ENCODE data around the gene CCDC85C. TPM values are rescaled to one million over a fixed set of nuclear protein-coding genes. Genes with fewer than 3 reads are reported as not detected.

CCDC85C gene
- total and polyA plus RNA-seq, 10 of the 15 experiments (the other 5 are each of a cell fraction or from before 2014, with no cell fraction given), result 0.03 to 3.6 (median 1.1) TPM

- TF ChIP-seq ZNF592 (IDR thresholded peaks at IDR 0.05), result no peak
These were observed 74.1 kb downstream of the CCDC85C start (continued) for GRCh38 chr14:99529899-99530298.

- no peak for DNase-seq (ENCODE audit: low read depth, low spot score)
- SMC1A ChIA-PET (ENCODE audit: uncharacterized antibody, unreplicated experiment), result interaction anchor here (1.4 kb wide), 1 partner anchor 16 kb away, joined by 3 read pairs; no protein-coding TSS in a partner anchor
- FAIRE-seq, result no peak
- no peak for ATAC-seq
- no peak overlapping the region for H3K9ac ChIP-seq (ENCODE audit: control insufficient read depth, insufficient read depth, low read length)
- no peak overlapping the region for H3K4me2 ChIP-seq (ENCODE audit: control insufficient read depth, insufficient read depth)
- H3K4me3 ChIP-seq, result no peak overlapping the region
- no peaks in the 10 kb centered on the region for H3K79me2 ChIP-seq (ENCODE audit: control insufficient read depth, insufficient read depth, low read length)
- no peaks in the 10 kb centered on the region for H3K9me3 ChIP-seq (replicated peaks; ENCODE audit: control insufficient read depth, insufficient read depth, low read length)
- no peaks in the 10 kb centered on the region for H3K4me1 ChIP-seq (ENCODE audit: control insufficient read depth, insufficient read depth, low read length)
- no peaks in the 10 kb centered on the region for H3K36me3 ChIP-seq (ENCODE audit: control insufficient read depth in 2 of 2, insufficient read depth in 2 of 2, low read length in 1 of 2)
- RAD21 ChIA-PET (ENCODE audit: unreplicated experiment), result no interaction called here
- CTCF ChIA-PET, result interaction anchor here (2.1 kb wide), 1 partner anchor 101 kb away, joined by 8 read pairs; no protein-coding TSS in a partner anchor
- in situ Hi-C loops (cut with MboI) (loop anchor here (5.0 kb wide), 1 partner anchor 355 kb away; no protein-coding TSS in a partner anchor), intact Hi-C loops (cut with micrococcal nuclease; ENCODE audit: unreplicated experiment) (no loop called here)
- no peak overlapping the region for H3K27ac ChIP-seq (ENCODE audit: control insufficient read depth, insufficient read depth)
- WGBS (ENCODE audit: insufficient coverage, insufficient replicate concordance, low lambda C conversion rate, missing lambda C conversion rate), result 33% methylated on average over 19 of the region's 19 CpGs
- POLR2A ChIA-PET, result no interaction called here
- BruUV-seq (replicated peaks), result no TSS peak
- H4K20me1 ChIP-seq (ENCODE audit: control insufficient read depth, insufficient read depth), result no peaks in the 10 kb centered on the region
- H2AFZ ChIP-seq (ENCODE audit: control insufficient read depth, low read depth, low read length), result no peak overlapping the region
- no peaks in the 10 kb centered on the region for H3K27me3 ChIP-seq (replicated peaks in 1 of 2; ENCODE audit: control insufficient read depth in 2 of 2, insufficient read depth in 2 of 2, low read length in 1 of 2)
- TF ChIP-seq WRNIP1 (IDR thresholded peaks at IDR 0.05; ENCODE audit: borderline replicate concordance, low read depth, low read length) (no peak), ZZZ3 (IDR thresholded peaks at IDR 0.05; ENCODE audit: control insufficient read depth, insufficient read length, low read depth) (no peak), NRF1 (conservative IDR thresholded peaks at IDR 0.05; ENCODE audit: low read depth, low read length) (no peak), CREB1 (IDR thresholded peaks at IDR 0.05; ENCODE audit: low read depth) (no peak), E2F8 (IDR thresholded peaks at IDR 0.05; ENCODE audit: low read depth, partially characterized antibody) (no peak), EZH2 (IDR thresholded peaks at IDR 0.05; ENCODE audit: borderline replicate concordance, control insufficient read depth, low read depth, low read length) (no peak), BCL3 (IDR thresholded peaks at IDR 0.05; ENCODE audit: borderline replicate concordance, insufficient read depth, low read depth, low read length, poor library complexity, severe bottlenecking) (no peak), SRF (IDR thresholded peaks at IDR 0.05; ENCODE audit: low read depth in 2 of 2, low read length in 2 of 2) (no peak), CHD2 (IDR thresholded peaks at IDR 0.05; ENCODE audit: borderline replicate concordance, low read depth, low read length) (no peak)
These were observed 76.5 kb downstream of the CCDC85C start for GRCh38 chr14:99527427-99528076.

Measured in GM12878 (cell line).